Stimulated activated CD4-positive, alpha-beta T cell treated with anti-CD3 and anti-CD28 coated beads, TNF-alpha, amount 100 ng/mL, for 1 hour (primary cell): ENCODE results near the gene SBF1.
"Not testable (repeated sequence)": the region's sequence is repeated elsewhere in the genome, so short reads cannot be mapped to it uniquely, and the experiment has no call there.

Experiments
- DNase-seq, 3 donors: peaks; one replicate each; pipeline ENCODE4 v3.0.0-alpha.2; 2020; ENCODE audit warnings: low read depth in 3 of 3, low spot score in 1 of 3

SBF1 gene, protein sequence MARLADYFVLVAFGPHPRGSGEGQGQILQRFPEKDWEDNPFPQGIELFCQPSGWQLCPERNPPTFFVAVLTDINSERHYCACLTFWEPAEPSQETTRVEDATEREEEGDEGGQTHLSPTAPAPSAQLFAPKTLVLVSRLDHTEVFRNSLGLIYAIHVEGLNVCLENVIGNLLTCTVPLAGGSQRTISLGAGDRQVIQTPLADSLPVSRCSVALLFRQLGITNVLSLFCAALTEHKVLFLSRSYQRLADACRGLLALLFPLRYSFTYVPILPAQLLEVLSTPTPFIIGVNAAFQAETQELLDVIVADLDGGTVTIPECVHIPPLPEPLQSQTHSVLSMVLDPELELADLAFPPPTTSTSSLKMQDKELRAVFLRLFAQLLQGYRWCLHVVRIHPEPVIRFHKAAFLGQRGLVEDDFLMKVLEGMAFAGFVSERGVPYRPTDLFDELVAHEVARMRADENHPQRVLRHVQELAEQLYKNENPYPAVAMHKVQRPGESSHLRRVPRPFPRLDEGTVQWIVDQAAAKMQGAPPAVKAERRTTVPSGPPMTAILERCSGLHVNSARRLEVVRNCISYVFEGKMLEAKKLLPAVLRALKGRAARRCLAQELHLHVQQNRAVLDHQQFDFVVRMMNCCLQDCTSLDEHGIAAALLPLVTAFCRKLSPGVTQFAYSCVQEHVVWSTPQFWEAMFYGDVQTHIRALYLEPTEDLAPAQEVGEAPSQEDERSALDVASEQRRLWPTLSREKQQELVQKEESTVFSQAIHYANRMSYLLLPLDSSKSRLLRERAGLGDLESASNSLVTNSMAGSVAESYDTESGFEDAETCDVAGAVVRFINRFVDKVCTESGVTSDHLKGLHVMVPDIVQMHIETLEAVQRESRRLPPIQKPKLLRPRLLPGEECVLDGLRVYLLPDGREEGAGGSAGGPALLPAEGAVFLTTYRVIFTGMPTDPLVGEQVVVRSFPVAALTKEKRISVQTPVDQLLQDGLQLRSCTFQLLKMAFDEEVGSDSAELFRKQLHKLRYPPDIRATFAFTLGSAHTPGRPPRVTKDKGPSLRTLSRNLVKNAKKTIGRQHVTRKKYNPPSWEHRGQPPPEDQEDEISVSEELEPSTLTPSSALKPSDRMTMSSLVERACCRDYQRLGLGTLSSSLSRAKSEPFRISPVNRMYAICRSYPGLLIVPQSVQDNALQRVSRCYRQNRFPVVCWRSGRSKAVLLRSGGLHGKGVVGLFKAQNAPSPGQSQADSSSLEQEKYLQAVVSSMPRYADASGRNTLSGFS (N-terminal part only)

DNA sequence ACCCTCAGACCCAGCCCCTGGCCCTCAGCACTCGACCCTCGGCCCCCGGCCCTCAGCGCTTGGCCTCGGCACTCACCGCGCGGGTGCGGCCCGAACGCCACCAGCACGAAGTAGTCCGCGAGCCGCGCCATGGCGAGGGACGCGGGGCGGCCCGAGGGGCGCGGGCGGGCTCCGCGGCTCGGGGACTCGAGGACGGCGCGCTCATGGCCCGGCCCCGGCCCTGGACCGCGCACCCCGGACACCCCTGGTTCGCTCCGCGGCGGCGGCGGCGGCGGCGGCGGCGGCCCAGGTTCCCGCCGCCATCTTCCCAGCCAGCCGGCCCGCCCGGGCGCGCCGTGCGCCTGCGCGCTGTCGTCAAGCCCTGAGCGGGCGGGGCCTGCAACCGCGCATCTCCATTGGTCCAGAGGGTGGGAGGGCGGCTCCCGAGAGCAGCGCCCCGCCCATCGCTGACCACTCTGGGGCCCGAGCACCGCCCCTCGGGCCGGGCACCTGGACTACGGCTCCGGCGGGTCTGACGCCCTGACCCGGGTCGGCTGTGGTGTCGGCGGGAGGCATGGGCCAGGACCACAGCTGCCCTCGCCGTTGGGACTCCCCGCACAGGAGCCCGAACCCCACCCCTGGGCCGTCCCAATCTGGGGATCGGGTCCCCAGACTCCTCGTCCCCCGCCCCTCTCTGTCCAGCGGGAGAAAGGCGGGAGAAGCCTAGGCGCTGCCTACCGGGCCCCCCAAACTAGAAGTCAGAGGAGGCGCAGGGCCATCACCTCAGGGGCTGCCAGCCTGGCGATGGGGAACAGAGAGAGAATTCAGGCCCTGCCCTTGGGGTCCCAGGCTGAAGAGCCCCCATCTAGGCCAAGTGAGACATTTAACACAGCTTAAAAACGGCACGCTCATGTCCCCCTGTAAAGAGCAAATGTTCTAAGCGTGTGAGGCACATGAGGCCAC lies at the start of gene SBF1:
TSS of gene SBF1 (minus strand) at position 326 of the 942 bp plus-strand sequence. CDS start at position 131, 195 bp downstream.
- DNase-seq = peak; percentile 64 to 83 (median 73)

DNA sequence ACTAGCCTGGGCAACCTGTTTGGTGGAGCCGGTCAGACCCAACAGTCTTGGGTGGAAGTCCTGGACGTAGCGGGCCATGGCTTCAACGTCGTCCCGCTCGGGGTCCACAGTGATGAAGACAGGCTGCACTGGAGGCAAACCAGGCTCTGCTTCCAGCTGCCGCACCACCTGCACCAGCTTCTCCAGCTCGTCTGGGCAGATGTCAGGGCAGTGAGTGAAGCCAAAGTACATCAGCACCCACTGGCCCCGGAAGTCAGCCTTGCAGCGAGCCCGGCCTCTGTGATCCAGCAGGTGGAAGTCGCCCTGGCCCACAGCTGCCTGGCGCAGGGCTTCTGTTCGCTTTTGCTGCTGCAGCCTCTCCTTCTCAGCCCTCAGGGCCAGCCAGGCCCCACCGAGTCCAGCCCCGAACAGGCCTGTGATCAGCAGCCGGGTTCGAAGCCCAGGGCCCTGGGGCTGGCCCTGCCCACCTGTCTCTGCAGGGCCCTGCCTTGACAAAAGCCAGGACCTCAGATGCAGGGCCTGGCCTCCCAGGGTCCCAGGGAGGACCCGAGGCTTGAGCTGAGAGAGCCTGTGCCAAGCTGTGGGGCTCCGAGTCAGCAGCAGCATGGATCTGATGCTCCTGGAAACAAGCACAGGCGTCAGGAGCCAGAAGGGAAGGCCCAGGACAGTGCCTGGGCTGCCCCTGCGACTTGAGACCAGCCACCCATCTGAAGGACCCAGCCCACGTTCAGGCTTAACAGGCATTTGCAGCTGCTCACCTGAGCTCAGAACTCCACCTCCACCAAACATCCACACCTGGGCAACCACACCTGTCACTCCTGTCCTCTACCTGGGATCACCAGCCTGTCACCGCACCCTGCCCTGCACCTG lies 49.2 kb upstream of the SBF1 start:
- DNase-seq = no peak

DNA sequence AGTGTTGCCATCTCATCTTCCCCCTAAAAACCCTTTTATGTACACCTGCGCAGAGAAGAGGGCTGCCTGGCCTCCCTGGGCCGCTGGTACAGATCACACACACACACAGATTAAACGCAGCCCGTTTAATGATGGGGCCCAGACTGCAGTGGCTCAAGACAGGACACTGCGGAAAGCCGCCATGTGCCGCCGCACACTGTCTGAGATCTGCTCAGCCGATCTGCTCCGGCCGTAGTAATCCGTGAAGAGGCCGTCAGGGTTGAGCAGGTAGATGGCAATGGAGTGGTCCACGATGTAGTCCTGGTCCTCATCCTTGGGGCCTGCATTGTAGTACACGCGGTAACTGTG lies 48.6 kb upstream of the SBF1 start:
- no peak for DNase-seq

DNA sequence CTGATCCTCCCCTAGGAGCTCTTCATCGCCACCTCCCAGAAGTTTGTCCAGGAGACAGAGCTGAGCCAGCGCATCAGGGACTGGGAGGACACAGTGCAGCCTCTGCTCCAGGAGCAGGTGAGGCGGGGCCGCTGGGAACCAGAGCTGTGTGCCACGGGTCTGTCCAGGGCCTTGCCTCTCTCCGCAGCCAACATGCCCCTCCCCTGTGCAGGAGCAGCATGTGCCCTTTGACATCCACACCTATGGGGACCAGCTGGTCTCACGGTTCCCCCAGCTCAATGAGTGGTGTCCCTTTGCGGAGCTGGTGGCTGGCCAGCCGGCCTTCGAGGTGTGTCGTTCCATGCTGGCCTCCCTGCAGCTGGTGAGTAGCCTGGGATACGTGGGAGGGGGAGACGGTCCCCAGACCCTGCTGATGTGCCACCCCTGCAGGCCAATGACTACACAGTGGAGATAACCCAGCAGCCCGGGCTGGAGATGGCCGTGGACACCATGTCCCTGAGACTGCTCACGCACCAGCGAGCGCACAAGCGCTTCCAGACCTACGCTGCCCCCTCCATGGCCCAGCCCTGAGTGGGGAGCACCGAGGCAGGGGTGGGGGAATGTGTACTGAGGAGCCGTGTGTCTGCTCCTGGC lies 48.1 kb upstream of the SBF1 start:
- DNase-seq = no peak

DNA sequence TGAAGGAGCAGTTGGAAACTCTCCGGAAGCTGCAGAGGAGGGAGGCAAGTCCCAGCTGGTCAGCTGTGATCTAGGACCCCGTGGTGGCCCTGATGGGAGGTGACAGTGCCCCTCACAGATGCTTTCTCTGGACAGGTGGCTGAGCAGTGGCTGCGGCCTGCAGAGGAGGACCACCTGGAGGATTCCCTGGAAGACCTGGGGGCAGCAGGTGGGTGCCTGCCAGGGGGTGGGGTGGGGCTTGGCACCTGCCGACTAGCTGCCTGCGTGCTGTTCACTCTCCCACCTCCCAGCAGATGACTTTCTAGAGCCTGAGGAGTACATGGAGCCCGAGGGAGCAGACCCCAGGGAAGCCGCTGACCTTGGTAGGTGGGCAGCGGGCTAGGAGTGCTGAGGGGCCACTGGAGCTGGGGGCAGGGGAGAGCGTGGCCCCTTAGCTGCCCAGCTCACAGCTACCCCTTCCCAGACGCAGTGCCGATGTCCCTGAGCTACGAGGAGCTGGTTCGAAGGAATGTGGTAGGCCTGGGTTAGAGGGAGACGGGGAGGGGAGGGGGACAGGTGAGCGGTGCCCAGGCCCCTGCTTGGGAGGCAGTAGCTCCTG lies 47.5 kb upstream of the SBF1 start:
- DNase-seq = no peak

DNA sequence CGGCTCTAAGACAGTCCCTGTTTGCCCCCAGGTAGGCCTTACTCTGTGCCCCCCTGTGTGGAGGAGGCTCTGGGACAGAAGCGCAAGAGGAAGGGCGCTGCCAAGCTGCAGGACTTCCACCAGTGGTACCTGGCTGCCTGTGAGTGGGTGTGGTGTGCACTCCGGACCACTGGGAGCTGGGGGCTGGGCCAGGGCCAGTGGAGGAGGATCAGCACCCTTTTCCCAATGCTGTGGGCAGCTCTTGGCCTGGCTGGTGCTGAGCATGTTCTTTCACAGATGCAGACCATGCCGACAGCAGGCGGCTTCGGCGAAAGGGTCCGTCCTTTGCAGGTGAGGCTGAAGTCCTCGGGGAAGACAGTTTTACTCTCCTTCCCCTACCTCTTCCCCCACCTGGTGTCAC lies 46.9 kb upstream of the SBF1 start:
- DNase-seq = no peak

DNA sequence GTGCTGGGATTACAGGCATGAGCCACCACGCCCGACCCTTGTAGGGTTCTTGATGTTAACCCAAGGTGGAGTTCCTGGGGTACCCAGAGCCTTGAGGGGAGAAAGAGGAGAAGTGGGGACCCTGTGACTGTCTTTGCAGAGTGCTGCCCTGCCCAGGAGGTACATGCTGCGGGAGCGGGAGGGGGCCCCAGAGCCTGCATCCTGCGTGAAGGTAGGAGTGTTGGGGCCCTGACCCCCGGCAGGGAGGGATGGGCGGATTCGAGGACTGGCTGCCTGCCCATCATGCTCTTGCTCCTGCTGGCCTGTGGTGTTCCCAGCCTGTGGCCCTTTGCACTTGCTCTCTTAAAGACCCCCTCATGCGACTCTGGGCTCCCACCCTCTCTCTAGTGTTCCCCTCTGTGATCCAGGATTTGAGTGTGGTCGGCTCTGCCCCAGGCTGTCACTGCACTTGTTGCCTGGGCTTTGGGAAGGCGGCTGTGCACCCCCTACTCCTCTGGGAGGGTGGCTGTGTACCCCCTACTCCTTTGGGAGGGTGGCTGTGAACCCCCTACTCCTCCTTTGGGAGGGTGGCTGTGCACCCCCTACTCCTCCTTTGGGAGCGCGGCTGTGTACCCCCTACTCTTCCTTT lies 46.1 kb upstream of the SBF1 start:
- DNase-seq = no peak

DNA sequence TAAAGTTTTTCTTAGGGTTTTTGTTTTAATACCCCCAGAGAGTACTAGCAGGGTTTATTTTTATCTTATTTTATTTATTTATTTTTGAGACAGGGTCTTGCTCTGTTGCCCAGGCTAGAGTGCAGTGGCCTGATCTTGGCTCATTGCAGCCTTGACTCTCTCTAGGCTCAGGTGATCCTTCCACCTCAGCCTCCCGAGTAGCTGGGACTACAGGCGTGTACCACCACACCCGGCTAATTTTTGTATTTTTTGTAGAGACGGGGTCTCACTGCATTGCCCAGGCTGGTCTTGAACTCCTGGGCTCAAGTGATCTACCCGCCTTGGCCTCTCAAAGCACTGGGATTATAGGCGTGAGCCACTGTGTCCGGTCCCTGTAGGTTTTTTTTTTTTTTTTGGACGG lies 45.3 kb upstream of the SBF1 start:
- DNase-seq = not testable (repeated sequence)

DNA sequence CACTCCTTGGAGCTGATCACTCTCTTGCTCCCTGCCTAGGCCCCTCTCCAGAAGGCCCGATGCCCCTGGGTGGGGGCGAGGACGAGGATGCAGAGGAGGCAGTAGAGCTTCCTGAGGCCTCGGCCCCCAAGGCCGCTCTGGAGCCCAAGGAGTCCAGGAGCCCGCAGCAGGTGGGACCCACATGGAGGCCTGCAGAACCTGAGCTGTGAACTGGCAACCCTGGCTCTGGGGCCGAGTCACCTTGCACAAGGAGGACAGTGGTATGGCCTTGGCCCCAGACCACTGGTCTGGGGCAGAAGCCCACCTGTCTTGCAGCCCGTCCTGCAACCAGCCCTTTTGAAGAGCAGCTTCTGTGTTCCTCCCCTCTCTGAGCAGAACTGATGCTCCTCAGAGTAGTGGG lies 44.3 kb upstream of the SBF1 start:
- DNase-seq = no peak

DNA sequence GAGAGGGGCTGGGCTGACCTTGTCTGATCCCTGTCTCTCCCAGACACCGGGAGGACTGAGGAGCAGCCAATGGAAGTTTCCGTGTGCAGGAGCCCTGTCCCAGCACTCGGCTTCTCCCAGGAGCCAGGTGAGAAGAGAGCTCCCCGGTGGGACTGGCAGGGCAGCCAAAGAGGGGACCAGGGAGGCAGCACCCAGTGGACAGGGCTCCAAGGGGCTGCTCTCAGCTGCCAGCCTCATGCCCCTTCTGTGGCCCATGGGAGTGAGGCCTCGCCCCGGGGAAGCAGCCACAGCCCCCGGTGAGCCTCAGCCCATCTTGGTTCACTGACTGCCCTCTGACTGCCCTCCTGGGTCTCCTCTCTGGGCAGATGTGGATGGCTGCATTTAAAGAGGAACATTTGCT lies 43.8 kb upstream of the SBF1 start:
- DNase-seq = no peak

DNA sequence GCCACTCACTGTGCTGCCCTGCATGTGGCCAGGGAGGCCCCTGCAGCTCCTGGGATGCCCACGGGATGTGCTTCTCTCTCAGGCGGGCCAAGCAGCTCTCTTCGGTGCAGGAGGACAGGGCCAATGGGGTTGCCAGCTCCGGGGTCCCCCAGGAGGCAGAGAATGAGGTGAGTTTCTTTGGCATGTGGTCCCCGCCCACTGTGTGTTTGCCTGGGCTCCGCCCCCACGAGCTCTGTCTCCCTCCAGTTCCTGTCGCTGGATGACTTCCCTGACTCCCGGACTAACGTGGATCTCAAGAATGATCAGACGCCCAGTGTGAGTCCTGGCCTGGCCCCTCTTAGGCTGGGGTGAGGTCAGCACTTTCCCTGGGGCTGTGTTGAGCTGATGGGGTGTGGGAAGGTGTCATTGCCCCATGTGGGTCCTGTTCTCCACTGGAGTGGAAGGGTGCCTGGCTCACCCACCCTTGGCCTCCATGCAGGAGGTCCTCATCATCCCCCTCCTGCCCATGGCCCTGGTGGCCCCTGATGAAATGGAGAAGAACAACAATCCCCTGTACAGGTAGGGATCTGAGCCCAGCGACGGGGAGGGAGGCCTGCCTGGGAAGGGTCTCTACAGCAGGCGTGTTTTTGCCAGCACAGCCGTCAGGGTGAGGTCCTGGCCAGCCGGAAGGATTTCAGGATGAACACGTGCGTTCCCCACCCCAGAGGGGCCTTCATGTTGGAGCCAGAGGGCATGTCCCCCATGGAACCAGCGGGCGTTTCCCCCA lies 42.8 kb upstream of the SBF1 start:
- no peak for DNase-seq

DNA sequence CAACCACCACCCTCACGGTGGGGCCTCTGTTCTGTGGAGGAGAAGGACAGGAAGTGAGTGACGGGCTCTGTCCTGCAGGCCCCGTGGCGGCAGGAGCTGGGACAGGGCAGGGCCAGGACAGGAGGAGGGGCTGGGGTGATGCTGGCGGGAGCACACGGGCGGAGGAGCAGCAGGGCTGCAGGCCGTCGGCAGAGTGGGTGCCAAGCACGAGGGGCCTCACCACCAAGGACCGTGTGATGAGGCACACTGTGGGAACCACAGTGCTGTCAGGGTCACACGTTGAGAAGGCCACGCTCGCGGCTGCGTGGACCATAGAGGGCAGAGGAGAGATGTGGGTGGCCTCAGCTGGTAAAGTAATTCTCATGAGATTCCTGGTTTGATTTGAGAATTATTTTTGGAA lies 42.1 kb upstream of the SBF1 start:
- DNase-seq = no peak

DNA sequence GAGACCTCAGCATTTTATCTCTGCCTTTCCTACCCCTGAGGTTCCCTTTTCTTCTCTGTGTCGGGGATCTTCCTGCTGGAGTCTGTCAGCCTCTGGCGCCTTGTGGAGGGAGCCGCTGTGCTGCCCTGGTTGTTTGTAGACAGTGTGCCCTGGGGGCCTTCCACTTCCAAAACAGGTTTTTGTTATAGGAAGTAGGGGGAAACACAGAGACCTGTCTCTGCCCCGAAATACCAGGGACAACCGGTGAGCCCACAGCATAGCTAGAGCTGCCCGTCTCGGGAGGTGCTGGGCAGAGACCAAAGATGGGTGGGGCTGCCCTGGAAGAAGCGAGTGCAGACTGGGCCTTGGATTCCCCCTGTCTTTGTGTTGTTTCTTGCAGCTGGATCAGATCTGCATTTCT lies 41.2 kb upstream of the SBF1 start:
- DNase-seq = no peak

DNA sequence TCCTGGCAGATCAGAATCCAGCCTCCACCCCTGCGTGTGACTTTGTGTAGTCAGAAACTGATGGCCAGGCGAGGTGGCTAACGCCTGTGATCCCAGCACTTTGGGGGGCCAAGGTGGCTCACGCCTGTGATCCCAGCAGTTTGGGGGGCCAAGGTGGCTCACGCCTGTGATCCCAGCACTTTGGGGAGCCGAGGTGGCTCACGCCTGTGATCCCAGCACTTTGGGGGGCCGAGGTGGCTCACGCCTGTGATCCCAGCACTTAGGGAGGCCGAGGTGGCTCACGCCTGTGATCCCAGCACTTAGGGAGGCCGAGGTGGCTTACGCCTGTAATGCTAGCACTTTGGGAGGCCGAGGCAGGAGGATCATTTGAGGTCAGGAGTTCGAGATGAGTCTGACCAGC lies 38.3 kb upstream of the SBF1 start:
- DNase-seq = no peak

DNA sequence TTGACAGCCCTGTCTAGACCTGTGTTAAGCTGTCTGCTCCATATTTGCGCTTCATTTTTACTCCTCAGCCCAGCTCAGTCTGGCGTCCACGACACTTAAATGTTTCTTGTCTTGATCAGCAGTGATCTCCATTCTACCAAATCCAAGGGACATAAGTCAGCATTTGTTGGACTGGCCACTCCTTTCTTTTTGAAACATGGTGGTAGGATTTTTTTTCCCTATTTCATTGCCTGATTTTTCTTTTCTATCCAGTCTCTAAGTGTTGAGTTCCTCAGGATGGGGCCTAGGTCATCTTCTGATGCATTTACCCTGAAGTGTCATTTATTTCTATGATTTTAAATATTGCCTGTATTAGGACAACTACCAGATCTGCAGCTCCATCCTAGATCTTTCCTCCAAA lies 34.1 kb upstream of the SBF1 start:
- no peak for DNase-seq

DNA sequence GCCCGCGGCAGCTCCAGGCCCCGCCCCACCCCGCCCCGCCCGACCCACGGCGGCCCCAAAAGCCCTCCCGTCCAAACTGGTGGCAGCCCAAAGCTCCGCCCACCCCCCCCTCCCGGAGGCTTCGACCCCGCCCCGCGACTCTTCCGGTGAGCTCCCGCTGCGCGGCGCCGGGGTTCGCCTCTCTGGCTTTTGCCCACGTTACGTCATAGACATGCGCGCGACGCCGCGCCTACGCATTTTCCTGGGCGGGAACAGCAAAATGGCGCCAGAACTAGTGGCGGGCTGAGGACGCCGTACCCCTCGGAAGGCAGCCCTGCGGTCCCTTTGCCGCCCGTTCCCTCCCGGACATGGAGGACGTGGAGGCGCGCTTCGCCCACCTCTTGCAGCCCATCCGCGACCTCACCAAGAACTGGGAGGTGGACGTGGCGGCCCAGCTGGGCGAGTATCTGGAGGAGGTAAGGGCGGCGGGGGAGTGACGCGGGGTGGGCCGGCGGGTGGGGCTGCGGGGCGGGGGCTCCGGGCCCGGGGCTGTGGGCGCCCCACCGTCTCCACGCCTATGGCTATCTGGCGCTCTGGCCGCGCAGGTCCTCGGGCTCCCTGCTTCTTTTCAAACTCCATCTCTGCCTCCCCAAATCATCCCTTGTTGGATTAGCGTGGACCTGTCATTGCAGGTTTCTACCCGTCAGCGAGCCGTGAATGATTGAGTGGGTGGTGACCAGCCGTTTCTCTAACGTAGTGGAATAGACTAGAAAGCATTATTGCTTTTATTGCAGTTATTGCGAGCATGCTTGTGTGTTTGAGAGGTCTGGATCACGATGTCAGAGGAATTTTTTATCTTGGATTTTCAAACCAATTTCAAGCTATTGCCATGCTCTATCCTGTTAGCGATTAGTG lies 33.4 kb upstream of the SBF1 start, which contains the start of gene NCAPH2:
TSS of gene NCAPH2 (plus strand) at position 234 of the 894 bp plus-strand sequence. CDS start at position 348, 114 bp downstream.
- peak; percentile 93 to 98 (median 96) for DNase-seq
